Activated CD8-positive, alpha-beta T cell treated with anti-CD3 and anti-CD28 coated beads for 36 hours (primary cell): ENCODE data around the gene AP4S1. TPM values are rescaled to one million over a fixed set of nuclear protein-coding genes. Genes with fewer than 3 reads are reported as not detected.
A peak's percentile ranks its signal among the peaks of the same experiment; 100 is the strongest.

Experiments
- microRNA-seq: library from miRNA; unstranded; fragments of <30 nt; microRNA quantifications from one replicate; pipeline ENCODE4 v1.2.0, GENCODE V29; 2022; ENCODE audit warnings: borderline microRNAs expressed, borderline replicate concordance
- total RNA-seq, 2 experiments: library from RNA; stranded (reverse); gene quantifications; one replicate each; pipeline ENCODE4 v1.2.3, GENCODE V29; 2021

Gene AP4S1
- total RNA-seq, 2 experiments from 2014 or later, result 3.6 to 4.0 TPM

Small RNA genes lying within 50 kb of the gene (microRNA-seq; reads per million reads assigned to microRNA genes)
- gene MIR624, result 18.5 reads per million, percentile 44 among the genes with 10 or more reads in this experiment

Other genes starting within 250 kb of the AP4S1 start
- gene COCH, start 151.1 kb upstream of the AP4S1 start, total RNA-seq, result 1 to 10 TPM; 5.8 TPM
- gene STRN3, start 730 bp downstream of the AP4S1 start, total RNA-seq, result 10 to 100 TPM; 14.7 to 15.3 TPM
- gene HECTD1, start 182.1 kb downstream of the AP4S1 start, total RNA-seq, result 10 to 100 TPM; 78.9 to 82.2 TPM